Measurements from ENCODE around the gene SORBS2.

SORBS2 gene

GRCh38 chr4:185836241-185837084, 24.5 kb upstream of the SORBS2 start:
- no peak for DNase-seq (ENCODE audit: low read depth)

- DNase-seq (ENCODE audit: low read depth), result no peak
Measured at GRCh38 chr4:185835814-185836213, 23.8 kb upstream of the SORBS2 start.

GRCh38 chr4:185835336-185835735, 23.3 kb upstream of the SORBS2 start:
- DNase-seq (ENCODE audit: low read depth), result no peak

- DNase-seq (ENCODE audit: low read depth), result no peak
Measured at GRCh38 chr4:185834778-185835177, 22.8 kb upstream of the SORBS2 start.

GRCh38 chr4:185834088-185834487, 22.1 kb upstream of the SORBS2 start:
- DNase-seq (ENCODE audit: low read depth), result no peak

- peak; percentile 61 for DNase-seq (ENCODE audit: low read depth)
Measured at GRCh38 chr4:185833055-185833598, 21.1 kb upstream of the SORBS2 start.

- no peak for DNase-seq (ENCODE audit: low read depth)
Measured at GRCh38 chr4:185831125-185831815, 19.3 kb upstream of the SORBS2 start.

GRCh38 chr4:185830263-185830994, 18.4 kb upstream of the SORBS2 start:
- no peak for DNase-seq (ENCODE audit: low read depth)

- no peak for DNase-seq (ENCODE audit: low read depth)
Measured at GRCh38 chr4:185826381-185826780, 14.4 kb upstream of the SORBS2 start.

- no peak for DNase-seq (ENCODE audit: low read depth)
Measured at GRCh38 chr4:185825737-185826136, 13.7 kb upstream of the SORBS2 start.

GRCh38 chr4:185822791-185823190, 10.8 kb upstream of the SORBS2 start:
- DNase-seq (ENCODE audit: low read depth), result no peak

GRCh38 chr4:185821029-185821419, 9.0 kb upstream of the SORBS2 start:
- DNase-seq (ENCODE audit: low read depth), result no peak

- no peak for DNase-seq (ENCODE audit: low read depth)
Measured at GRCh38 chr4:185820146-185821028, 8.4 kb upstream of the SORBS2 start.

- no peak for DNase-seq (ENCODE audit: low read depth)
Measured at GRCh38 chr4:185819144-185819543, 7.2 kb upstream of the SORBS2 start.

GRCh38 chr4:185817403-185817818, 5.4 kb upstream of the SORBS2 start:
- DNase-seq (ENCODE audit: low read depth), result no peak

- DNase-seq (ENCODE audit: low read depth), result no peak
Measured at GRCh38 chr4:185813133-185813532, 1.1 kb upstream of the SORBS2 start.

GRCh38 chr4:185810746-185811508, 1.1 kb downstream of the SORBS2 start:
- peak; percentile 35 for DNase-seq (ENCODE audit: low read depth)

GRCh38 chr4:185809533-185810071, 2.4 kb downstream of the SORBS2 start:
- DNase-seq (ENCODE audit: low read depth), result no peak

GRCh38 chr4:185809121-185809520, 2.9 kb downstream of the SORBS2 start:
- DNase-seq (ENCODE audit: low read depth), result no peak

- DNase-seq (ENCODE audit: low read depth), result no peak
Measured at GRCh38 chr4:185805979-185806378, 6.0 kb downstream of the SORBS2 start.

Data from amniotic epithelial cell (primary cell).